HG03108 (cell line): ENCODE data around the gene SERTAD2.

Experiments
- ATAC-seq: cut with Tn5 transposase; IDR thresholded peaks from one replicate; pipeline ENCODE4 v1.9.1; 2021; ENCODE audit warnings: moderate library complexity; ENCODE audit not compliant: unreplicated experiment

SERTAD2 gene

GRCh38 chr2:64650296-64650695 lies 3.4 kb downstream of the SERTAD2 start:
- no peak for ATAC-seq

- no peak for ATAC-seq
These were observed 4.1 kb downstream of the SERTAD2 start for GRCh38 chr2:64649626-64650025.

GRCh38 chr2:64649013-64649484 lies 4.7 kb downstream of the SERTAD2 start:
- ATAC-seq: no peak

DNA sequence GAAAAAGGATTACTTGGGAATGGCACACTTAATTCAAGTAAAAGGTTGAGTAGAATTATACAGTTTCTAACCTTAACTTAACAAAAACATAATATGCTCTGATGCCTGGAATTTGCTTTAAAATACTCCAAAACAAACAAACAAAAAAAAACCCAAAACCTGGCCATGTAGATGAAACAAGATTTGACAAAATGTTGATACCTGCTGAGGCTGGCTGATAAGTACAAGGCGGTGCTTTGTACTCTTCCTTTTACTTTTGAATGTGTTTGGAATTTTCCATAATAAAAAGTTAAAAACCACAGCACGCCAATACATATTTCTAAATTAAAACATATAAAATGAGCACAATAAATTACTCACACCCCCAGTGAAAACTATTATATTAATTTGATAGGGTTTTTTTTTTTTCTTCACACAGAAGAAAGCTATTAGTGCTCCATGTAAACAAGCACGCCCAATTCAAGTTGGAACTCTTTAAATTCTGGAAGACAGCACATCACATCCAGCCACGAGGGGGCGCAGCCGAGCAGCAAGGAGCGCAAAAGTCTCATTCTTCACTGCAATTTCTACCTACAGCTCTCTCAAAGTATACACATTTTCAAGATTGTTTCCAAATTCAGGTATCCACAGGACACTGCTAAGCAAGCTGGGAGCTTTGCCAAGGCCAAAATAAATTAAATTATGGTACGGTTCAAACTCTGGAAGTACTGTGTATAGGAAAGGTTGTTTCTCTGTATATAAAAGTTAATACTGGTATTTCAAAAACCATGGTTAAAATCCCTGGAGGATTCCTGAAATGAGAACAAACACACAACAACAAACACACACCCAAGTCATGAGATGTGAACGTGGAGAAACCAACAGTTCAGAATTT lies 7.5 kb downstream of the SERTAD2 start:
- ATAC-seq: no peak

DNA sequence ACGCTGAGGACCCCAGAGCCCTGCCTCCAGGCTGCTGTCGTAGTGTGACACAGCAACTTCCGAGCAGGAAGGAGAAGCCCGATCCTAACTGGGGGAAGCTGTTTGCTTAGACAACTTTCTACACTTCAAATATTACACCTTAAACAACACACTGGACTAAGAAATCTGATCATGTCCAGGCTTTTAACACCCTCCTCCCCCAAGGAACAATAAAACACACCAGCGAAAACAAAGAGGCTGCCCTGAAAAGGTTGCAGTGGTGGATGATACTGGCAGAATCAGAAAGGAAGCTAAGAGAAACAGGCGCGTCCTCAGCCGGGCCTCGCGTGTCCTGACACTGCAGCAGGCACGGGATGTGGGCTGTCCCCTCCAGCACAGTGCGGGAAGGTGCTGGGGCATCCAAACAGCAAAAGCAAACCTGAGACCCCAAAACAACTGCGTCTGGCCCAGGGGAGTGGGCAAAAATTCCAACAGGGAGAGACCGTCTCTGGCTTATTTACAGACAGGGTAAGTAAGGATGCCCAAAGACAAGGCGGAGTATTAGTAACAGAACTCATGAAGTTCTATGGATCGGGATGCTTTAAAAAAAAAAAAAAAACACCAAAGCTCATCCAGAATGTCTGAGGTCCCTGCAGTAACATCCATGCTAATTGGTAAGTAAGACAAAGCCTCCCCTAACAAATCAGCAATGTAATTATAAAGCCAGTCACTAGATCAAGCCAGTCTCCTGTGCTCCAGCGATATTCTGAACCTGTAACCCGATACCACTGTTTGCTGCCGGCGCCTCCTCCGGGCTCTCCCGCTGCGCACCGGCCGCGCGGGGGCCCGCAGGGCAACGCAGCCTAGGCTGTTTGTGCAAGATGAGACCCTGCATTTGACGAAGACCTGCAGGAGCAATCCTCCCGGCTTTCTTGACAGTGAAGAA lies 9.0 kb downstream of the SERTAD2 start:
- peak; percentile 56 for ATAC-seq

GRCh38 chr2:64643838-64644457 lies 9.8 kb downstream of the SERTAD2 start:
- ATAC-seq: no peak

- ATAC-seq: no peak
These were observed 12.1 kb downstream of the SERTAD2 start for GRCh38 chr2:64641599-64641998.

- no peak for ATAC-seq
These were observed 13.3 kb downstream of the SERTAD2 start for GRCh38 chr2:64640153-64641044.

DNA sequence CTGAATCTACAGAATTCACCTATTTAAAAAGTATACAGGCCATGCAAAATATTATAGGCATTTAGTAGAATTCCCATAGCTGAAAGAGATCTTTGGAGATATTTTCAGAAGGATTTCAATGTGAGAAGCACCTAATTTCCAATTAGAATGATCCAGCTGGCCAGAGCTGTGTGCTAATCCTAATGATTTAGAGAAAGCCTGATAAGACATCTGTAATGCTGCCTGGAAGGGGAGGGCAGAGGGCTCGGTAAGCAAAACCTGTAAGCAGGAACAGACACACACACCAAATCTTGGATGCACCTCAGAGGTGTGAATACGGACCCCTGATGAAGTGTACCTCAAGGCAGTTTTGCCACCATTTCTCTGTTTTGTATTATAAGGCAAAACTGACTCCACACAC lies 14.0 kb downstream of the SERTAD2 start:
- ATAC-seq: no peak

DNA sequence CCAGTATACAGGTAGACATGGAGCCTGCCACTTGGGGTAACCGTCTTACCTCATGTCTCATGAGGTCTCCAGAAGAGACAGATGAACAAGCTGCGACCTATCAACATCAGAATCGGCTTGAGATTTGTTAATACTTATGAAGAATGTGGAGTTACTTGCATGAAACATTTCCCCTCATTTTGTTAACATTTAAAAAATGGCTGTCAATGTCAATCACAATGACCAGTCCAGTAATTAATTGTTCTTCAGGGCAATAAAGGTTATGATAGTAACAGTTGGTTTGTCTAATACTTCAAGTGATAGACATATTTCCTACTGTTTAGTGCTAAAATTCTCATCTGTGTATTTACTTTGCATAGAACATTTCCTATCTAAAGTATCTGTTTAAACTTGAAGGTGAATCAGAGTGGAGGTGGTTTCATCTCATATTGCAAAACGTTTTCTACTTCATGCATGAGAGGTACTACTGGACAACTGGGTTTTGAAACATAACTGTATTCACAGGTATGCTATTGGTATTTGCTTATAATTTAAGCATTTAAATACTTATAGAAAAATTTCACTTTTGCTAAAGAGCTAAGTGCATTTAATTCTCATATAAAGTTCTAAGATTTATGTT lies 15.1 kb downstream of the SERTAD2 start:
- ATAC-seq: no peak

DNA sequence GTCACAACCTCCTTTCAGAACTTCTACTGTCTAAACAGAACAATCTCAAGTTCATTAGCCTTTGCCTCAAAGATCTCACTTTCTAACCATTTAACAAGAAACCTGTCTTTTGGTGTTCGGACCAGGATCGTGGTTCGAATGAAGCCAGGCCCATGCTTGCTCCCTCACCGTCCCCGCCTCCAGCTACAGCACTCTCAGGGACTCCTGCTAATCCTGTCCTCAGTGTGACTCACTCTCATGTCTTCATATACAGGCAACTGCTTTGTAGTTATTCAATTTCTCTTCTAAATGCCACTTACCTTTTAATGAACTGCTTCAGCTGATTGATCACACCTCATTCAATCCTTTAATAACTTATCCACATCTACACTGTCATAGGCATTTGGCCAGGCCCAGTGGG lies 15.8 kb downstream of the SERTAD2 start:
- no peak for ATAC-seq

GRCh38 chr2:64637000-64637635 lies 16.6 kb downstream of the SERTAD2 start:
- peak; percentile 41 for ATAC-seq

- ATAC-seq: peak; percentile 49
These were observed 17.5 kb downstream of the SERTAD2 start for GRCh38 chr2:64635976-64636911.

DNA sequence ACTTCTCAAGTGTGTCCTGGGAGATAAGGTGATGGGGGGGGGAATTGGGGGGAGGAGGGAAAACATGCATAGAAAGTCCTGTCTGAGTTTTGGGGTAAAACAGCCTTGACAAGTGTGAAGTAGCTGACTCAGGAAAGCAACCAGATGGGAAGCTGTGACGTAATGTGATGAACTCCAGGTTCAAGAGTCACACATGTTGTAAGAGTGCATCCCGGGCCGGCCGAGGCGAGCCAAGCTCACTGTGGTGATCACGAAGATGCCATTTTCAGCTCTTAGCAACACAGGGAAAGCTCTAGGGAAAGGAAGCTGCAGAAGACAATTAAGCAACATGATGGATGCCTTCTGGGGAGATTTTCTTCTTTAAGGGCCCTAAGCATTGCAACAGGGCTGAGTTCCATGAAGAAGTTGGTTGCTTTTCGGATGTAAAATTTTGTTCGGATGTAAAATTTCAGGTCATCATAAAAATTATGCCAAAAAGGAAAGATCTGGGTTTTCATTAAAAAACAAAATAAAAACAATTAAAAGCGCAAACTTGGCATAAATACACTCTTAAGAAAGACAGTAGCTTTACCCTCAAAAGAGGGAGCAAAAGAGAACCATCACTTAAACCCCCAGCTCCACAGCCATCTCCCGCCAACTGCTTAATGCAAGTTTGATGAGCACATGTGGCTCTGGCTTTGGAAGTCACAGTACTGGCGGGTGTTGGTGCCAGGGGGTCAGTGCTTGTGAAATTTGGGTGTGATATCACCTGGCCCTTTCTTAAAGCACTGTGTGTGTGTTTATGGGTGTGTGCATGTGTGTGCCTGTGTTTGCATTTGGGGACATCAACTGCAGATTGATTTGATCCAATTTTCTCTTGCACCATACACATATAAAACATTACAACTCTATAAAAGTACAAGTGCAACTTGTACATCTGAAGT lies 19.1 kb downstream of the SERTAD2 start:
- ATAC-seq: no peak

DNA sequence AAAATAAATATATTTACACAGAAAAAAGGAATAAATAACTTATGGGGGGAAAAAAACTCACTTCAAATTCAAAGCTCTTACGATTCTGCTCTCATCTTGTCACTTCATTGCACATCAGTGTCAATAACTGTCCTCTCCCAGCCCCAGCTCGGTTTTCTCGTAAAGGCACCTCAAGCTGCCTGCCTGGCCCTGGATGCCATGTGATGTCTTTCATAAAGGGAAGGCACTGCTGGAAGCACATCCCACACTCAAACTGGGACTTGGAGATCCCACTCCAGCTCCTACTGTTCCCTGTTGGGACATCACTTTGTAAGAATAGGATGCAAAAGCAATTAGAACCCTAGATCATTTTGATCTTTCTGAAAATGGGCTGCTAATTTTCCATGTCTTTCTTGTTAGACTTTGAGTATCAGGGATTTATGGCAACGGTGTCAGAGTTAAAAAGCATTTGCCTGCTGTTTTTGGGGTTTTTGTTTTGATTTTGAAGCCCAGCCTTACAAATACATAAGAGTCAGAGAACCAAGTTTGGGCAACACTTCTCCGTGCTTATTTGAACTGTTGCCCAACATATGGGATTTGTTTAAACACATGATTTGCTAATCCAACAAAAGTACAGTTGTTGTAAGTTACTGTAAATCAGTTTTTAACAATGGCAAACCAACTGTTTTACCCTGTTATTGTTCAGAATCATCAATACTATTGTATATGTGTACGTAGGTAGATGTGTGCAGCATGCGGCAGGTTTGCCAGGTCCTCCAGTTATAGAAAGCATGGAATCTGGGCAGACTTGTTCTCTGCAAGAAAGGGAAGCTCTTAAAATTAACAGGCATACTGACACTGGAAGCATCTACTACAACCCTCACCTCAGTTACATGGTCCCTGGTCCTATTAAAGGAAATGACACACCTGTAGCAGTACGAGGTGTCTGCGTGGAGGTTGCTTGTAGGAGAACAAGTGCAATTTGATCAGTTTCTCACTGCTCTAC lies 20.6 kb downstream of the SERTAD2 start:
- ATAC-seq: no peak

DNA sequence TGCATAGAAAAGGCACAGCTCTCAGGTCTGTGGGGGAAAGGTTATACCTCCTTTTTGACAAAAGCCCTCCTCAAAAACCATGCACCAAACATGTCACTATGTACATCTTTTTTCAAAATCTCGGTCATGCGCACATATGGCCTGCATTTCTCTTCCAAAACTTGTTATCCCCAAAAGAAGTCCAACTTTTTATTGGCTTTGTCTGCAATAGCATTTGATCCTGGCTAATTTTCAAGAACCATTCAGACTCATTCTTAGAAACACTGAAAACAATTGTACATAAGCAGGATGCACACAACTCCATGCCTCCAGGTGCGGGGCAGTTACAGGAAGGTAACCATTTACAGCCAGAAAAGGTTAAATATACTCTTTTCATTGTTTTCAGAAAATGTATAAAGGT lies 21.9 kb downstream of the SERTAD2 start:
- no peak for ATAC-seq
